ENCODE measurements around the gene DUOXA2.

The DUOXA2 gene

DNA sequence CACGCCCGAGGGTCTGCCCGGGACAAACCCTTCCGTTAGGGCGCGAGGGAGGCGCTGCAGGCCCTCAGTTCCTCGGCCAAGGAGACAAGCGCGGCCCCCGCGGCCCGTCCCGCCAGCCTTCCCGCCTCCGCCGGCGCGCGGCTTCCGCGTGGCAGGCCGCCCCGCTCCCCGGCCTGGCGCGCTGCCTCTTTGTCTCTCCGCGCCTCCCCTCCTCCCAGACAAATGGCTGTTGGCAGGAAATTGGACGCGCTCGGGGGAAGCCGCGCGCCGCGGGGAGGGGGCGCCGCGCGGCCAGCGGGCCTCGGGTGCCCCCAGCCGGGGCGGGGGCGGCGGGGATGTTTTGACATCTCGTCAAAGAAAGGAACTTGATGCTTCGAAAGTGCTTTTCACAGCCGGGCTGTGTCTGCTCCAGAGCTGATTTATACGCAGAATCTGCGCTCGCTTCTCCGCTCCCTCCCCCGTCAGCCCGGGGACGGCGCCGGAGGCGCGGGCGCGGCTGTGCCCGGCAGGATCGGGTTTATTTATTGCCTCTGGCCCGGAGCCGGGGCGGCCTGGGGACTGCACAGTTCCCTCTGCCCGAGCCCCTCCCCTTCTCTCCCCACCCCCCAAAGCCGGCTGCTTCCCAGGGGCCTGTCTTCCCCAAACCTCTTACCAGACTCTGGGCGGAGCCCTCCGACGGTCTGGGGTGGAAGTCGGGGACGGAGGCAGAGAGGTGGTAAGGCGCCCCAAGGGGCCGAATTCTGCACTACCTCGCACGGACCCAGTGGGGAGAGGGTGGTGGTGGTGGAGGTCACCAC, 52.9 kb downstream of the DUOXA2 start:
- ATAC-seq, result peak; percentile 89
- TF ChIP-seq BACH2 (CRISPR knock-in tag; IDR thresholded peaks at IDR 0.05; ENCODE audit: borderline replicate concordance) (no peak), SNAI2 (CRISPR knock-in tag; IDR thresholded peaks at IDR 0.05) (0 out of 2 replicates have a peak, but pooled peaks have one; percentile 13)
- TF ChIP-seq, protein P1, sequence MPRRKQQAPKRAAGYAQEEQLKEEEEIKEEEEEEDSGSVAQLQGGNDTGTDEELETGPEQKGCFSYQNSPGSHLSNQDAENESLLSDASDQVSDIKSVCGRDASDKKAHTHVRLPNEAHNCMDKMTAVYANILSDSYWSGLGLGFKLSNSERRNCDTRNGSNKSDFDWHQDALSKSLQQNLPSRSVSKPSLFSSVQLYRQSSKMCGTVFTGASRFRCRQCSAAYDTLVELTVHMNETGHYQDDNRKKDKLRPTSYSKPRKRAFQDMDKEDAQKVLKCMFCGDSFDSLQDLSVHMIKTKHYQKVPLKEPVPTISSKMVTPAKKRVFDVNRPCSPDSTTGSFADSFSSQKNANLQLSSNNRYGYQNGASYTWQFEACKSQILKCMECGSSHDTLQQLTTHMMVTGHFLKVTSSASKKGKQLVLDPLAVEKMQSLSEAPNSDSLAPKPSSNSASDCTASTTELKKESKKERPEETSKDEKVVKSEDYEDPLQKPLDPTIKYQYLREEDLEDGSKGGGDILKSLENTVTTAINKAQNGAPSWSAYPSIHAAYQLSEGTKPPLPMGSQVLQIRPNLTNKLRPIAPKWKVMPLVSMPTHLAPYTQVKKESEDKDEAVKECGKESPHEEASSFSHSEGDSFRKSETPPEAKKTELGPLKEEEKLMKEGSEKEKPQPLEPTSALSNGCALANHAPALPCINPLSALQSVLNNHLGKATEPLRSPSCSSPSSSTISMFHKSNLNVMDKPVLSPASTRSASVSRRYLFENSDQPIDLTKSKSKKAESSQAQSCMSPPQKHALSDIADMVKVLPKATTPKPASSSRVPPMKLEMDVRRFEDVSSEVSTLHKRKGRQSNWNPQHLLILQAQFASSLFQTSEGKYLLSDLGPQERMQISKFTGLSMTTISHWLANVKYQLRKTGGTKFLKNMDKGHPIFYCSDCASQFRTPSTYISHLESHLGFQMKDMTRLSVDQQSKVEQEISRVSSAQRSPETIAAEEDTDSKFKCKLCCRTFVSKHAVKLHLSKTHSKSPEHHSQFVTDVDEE (CRISPR knock-in tag; IDR thresholded peaks at IDR 0.05), result peak; percentile 58; the same call in 1 of the 2 replicates

DNA sequence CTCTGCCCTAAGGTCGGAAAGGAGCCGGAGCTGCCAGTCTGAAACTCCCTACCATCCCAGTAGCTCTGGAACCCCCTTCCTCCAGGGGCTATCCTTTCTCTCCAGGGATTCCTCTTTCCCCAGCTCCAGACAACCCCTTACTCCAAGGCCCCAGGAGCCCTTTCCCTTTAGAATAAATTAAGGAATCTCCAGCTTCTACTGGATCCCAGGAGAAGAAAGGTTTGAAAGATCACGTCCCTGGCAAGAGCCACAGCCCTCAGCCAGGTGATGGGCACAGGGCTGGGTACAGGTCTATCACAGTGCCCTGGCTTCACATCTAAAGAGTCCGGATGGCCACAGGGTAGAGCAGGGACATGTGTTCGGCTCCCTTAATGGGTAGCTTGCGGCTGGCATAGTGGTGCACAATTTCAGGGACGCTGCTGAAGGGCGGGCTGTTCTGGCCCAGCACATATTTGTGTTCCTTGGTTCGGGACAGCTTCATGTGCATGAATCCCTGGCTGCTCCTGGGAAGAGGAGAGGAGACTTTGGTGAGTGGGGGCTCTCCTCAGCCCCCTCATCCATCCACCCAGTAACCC, 53.6 kb downstream of the DUOXA2 start:
- no peak for ATAC-seq
- TF ChIP-seq ZNF70 (CRISPR knock-in tag; IDR thresholded peaks at IDR 0.05) (no peak), ZNF565 (CRISPR knock-in tag; conservative IDR thresholded peaks at IDR 0.05; ENCODE audit: low read depth) (no peak), BACH2 (CRISPR knock-in tag; IDR thresholded peaks at IDR 0.05; ENCODE audit: borderline replicate concordance) (no peak), ESRRG (CRISPR knock-in tag; IDR thresholded peaks at IDR 0.05) (no peak), CSDC2 (CRISPR knock-in tag; IDR thresholded peaks at IDR 0.05) (no peak)
- TF ChIP-seq, protein P2, sequence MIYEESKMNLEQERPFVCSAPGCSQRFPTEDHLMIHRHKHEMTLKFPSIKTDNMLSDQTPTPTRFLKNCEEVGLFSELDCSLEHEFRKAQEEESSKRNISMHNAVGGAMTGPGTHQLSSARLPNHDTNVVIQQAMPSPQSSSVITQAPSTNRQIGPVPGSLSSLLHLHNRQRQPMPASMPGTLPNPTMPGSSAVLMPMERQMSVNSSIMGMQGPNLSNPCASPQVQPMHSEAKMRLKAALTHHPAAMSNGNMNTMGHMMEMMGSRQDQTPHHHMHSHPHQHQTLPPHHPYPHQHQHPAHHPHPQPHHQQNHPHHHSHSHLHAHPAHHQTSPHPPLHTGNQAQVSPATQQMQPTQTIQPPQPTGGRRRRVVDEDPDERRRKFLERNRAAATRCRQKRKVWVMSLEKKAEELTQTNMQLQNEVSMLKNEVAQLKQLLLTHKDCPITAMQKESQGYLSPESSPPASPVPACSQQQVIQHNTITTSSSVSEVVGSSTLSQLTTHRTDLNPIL (CRISPR knock-in tag; IDR thresholded peaks at IDR 0.05; ENCODE audit: low read depth), result no peak
- TF ChIP-seq, protein P1 (CRISPR knock-in tag; IDR thresholded peaks at IDR 0.05), result no peak

Measured in SK-N-SH treated with all-trans-retinoic acid at 6 μM for 48 hours (cell line).